Cardiac muscle cell (in vitro differentiated cells and primary cell): ENCODE results near the gene KLHL1. TPM values are rescaled to one million over a fixed set of nuclear protein-coding genes. Genes with fewer than 3 reads are reported as not detected.

Source experiments
- DNase-seq, 2 donors: peaks; one replicate each; pipeline versions ENCODE4 v3.0.0 to v3.0.0-alpha.2; 2010 to 2017; ENCODE audit warnings: low read depth in 1 of 2, low spot score in 1 of 2
- H3K27ac ChIP-seq: fragments of 200-600 bp; sonication (generic); 2 replicates; pipeline ENCODE4 v1.5.1; 2016
- H3K27me3 ChIP-seq: fragments of 200-600 bp; sonication (generic); 2 replicates; pipeline ENCODE4 v1.6.0; 2016; ENCODE audit warnings: control low read depth
- H3K36me3 ChIP-seq: fragments of 200-600 bp; sonication (generic); 2 replicates; pipeline ENCODE4 v1.5.1; 2016; ENCODE audit warnings: control low read depth
- H3K4me1 ChIP-seq: fragments of 200-600 bp; sonication (generic); 2 replicates; pipeline ENCODE4 v1.8.1; 2017; ENCODE audit warnings: low read depth, mild to moderate bottlenecking, mixed run types
- H3K4me3 ChIP-seq: fragments of 200-600 bp; sonication (generic); 2 replicates; pipeline ENCODE4 v1.5.1; 2016; ENCODE audit warnings: mild to moderate bottlenecking
- H3K9me3 ChIP-seq: fragments of 200-600 bp; sonication (generic); 2 replicates; pipeline ENCODE4 v1.5.1; 2017; ENCODE audit warnings: low read depth, mild to moderate bottlenecking, control low read depth
- polyA plus RNA-seq: library from polyadenylated mRNA; unstranded; fragments of >200 nt; fragmentation: Nextera tagmentation; extraction: Ambion mirVana; gene quantifications from 2 replicates; pipeline ENCODE4 v1.2.1, GENCODE V29; 2016
- total RNA-seq: library from RNA; depleted of rRNA; stranded (reverse); fragments of >200 nt; gene quantifications from 2 replicates; pipeline ENCODE4 v1.2.3, GENCODE V29; 2016
- TF ChIP-seq, protein P1 (sequence below): IDR thresholded peaks from 2 replicates; pipeline ENCODE4 v1.5.1; 2012; ENCODE audit warnings: low read depth, mild to moderate bottlenecking, low read length

KLHL1 gene
- total and polyA plus RNA-seq, 2 experiments from 2014 or later = not detected

DNA sequence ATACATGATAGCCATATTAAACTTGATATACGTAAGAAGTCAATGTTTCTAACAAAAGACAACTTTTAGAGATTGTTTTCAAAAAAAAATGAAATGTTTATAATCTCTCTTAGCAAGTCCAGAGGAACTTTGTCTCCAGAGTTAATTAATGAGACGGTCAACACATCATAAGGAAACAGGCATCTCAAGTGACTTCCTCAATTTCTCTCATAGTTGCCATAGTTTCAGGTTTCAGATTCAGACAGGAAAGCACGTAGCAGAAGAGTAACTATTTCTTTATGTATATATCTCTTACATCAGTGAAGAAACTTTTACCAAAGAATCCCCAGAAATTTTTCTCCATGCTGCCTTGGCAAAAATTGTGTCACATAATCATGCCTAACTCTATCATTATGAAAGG is 160.2 kb downstream of the KLHL1 start:
- Histone ChIP-seq H3K4me1 (no peaks in the 10 kb centered on the region), H3K36me3 (no peaks in the 10 kb centered on the region), H3K4me3 (no peak overlapping the region), H3K27ac (no peak overlapping the region), H3K9me3 (no peaks in the 10 kb centered on the region), H3K27me3 (no peaks in the 10 kb centered on the region)
- no peak for DNase-seq
- TF ChIP-seq, protein P1, sequence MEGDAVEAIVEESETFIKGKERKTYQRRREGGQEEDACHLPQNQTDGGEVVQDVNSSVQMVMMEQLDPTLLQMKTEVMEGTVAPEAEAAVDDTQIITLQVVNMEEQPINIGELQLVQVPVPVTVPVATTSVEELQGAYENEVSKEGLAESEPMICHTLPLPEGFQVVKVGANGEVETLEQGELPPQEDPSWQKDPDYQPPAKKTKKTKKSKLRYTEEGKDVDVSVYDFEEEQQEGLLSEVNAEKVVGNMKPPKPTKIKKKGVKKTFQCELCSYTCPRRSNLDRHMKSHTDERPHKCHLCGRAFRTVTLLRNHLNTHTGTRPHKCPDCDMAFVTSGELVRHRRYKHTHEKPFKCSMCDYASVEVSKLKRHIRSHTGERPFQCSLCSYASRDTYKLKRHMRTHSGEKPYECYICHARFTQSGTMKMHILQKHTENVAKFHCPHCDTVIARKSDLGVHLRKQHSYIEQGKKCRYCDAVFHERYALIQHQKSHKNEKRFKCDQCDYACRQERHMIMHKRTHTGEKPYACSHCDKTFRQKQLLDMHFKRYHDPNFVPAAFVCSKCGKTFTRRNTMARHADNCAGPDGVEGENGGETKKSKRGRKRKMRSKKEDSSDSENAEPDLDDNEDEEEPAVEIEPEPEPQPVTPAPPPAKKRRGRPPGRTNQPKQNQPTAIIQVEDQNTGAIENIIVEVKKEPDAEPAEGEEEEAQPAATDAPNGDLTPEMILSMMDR = no peak

DNA sequence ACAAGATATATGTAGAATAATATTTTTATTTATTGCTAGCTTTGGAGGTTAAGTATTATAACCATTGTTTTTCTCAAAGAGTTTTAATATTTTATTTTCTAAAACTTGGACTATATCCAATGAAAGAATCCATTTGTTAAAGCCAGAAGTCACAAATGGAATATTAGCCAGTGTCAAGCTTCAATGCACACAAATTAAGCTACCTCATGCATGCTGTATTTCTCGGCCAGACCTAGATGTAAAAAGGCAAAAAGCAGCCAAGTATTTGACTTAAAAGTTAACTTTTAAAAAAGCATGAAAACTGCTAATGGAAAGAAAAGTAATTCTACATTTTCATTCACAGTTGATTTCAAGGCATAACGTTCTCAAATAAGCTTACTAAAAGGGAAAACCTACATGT is 160.7 kb downstream of the KLHL1 start:
- H3K36me3 ChIP-seq = no peaks in the 10 kb centered on the region
- DNase-seq = no peak
- TF ChIP-seq, protein P1 = no peak
- no peaks in the 10 kb centered on the region for H3K4me1 ChIP-seq
- no peak overlapping the region for H3K4me3 ChIP-seq
- H3K9me3 ChIP-seq = no peaks in the 10 kb centered on the region
- no peak overlapping the region for H3K27ac ChIP-seq
- H3K27me3 ChIP-seq = no peaks in the 10 kb centered on the region

DNA sequence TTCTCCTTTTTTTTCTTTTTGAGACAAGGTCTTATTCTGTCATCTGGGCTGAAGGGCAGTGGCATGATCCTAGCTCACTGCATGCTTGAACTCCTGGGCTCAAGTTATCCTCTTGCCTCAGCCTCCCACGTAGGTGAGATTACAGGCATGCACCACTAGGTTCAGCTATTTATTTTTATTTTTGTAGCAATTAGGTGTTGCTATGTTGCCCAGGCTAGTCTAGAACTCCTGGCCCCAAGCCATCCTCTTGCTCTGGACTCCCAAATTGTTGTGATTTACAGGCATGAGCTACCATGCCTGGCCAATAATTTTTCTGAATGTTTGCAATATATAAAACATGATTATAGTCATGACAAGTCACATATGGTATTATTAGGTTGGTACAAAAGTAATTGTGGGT is 161.7 kb downstream of the KLHL1 start:
- DNase-seq = no peak

DNA sequence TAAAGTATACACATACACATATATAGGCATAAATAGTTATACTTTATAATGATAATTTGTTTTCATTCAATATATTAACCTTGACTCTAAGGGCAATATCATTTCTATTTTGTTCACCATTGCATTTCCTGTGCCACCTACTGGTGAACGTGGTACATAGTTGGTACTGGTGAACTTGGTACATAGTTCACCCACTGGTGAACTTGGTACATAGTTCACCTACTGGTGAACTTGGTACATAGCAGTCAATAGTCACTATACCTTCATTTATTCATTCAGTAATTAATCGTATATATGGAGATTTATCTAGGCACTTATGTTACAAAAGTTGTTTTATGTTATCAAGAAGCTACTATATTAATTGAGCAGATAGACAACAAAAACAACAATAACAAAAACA is 173.2 kb downstream of the KLHL1 start:
- H3K4me1 ChIP-seq = no peaks in the 10 kb centered on the region
- TF ChIP-seq, protein P1 = no peak
- DNase-seq = no peak
- H3K9me3 ChIP-seq = no peaks in the 10 kb centered on the region
- H3K27me3 ChIP-seq = no peaks in the 10 kb centered on the region
- no peaks in the 10 kb centered on the region for H3K36me3 ChIP-seq
- H3K27ac ChIP-seq = no peak overlapping the region
- H3K4me3 ChIP-seq = no peak overlapping the region

More for the DNA sequence above, 161.7 kb downstream of the KLHL1 start:
- H3K27me3 ChIP-seq = no peaks in the 10 kb centered on the region
- H3K4me1 ChIP-seq = no peaks in the 10 kb centered on the region
- H3K27ac ChIP-seq = no peak overlapping the region
- H3K4me3 ChIP-seq = no peak overlapping the region
- no peaks in the 10 kb centered on the region for H3K36me3 ChIP-seq
- no peaks in the 10 kb centered on the region for H3K9me3 ChIP-seq
- TF ChIP-seq, protein P1 = no peak

DNA sequence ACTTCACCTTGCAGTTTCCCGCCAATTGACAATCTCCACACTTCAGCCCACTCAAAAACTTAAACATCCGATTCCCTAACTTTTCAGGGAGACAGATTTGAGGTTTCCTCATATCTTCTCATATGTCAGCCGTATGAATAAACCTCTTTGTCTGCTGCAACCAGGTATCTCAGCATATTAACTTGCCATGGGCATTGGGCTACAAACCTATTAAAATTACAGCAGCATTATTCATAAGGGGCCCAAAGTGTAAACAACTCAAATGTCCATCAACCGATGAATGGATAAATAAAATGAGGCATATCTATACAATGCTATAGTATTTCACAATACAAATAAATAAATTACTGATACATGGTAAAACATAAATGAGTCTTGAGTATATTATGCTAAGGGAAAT is 180.0 kb downstream of the KLHL1 start:
- Histone ChIP-seq H3K4me1 (no peaks in the 10 kb centered on the region), H3K27me3 (no peaks in the 10 kb centered on the region)

More for the DNA sequence above, 180.0 kb downstream of the KLHL1 start:
- H3K4me3 ChIP-seq = no peak overlapping the region
- TF ChIP-seq, protein P1 = no peak
- H3K9me3 ChIP-seq = no peaks in the 10 kb centered on the region
- DNase-seq = no peak
- no peak overlapping the region for H3K27ac ChIP-seq
- no peaks in the 10 kb centered on the region for H3K36me3 ChIP-seq
